Spleen (tissue), 13 donors: ENCODE data around the gene F11R. TPM values are rescaled to one million over a fixed set of nuclear protein-coding genes. Genes with fewer than 3 reads are reported as not detected.

Experiments
- DNase-seq: peaks from one replicate; pipeline ENCODE4 v3.0.0-alpha.2; 2020
- H3K27ac ChIP-seq, 8 donors: fragments of 200-600 bp; sonication (generic) in 7 of 8; 1 replicate in 4 of 8; 2 replicates in 4 of 8; pipeline versions ENCODE4 v1.5.0 to v1.8.0; 2016 to 2021; ENCODE audit warnings: inconsistent platforms in 4 of 8, mild to moderate bottlenecking in 4 of 8, moderate library complexity in 1 of 8
- H3K27me3 ChIP-seq, 7 donors: fragments of 200-600 bp; sonication (generic) in 6 of 7; replicated peaks in 1 of 7; 1 replicate in 4 of 7; 2 replicates in 3 of 7; pipeline versions ENCODE4 v1.5.0 to v1.8.0; 2016 to 2021; ENCODE audit warnings: inconsistent platforms in 3 of 7, mild to moderate bottlenecking in 1 of 7
- H3K36me3 ChIP-seq, 6 donors: fragments of 200-600 bp; sonication (generic) in 5 of 6; 1 replicate in 4 of 6; 2 replicates in 2 of 6; pipeline versions ENCODE4 v1.5.0 to v1.8.0; 2016 to 2021; ENCODE audit warnings: inconsistent platforms in 2 of 6
- H3K4me1 ChIP-seq, 6 donors: fragments of 200-600 bp; sonication (generic) in 5 of 6; 1 replicate in 3 of 6; 2 replicates in 3 of 6; pipeline versions ENCODE4 v1.5.0 to v1.8.0; 2016 to 2021; ENCODE audit warnings: inconsistent platforms in 3 of 6
- H3K4me3 ChIP-seq, 8 donors: fragments of 200-600 bp; sonication (generic) in 7 of 8; 1 replicate in 4 of 8; 2 replicates in 4 of 8; pipeline versions ENCODE4 v1.5.0 to v1.8.0; 2016 to 2021; ENCODE audit warnings: inconsistent platforms in 4 of 8, mild to moderate bottlenecking in 4 of 8, moderate library complexity in 2 of 8
- H3K9me3 ChIP-seq, 8 donors: fragments of 200-600 bp; sonication (generic) in 7 of 8; 1 replicate in 4 of 8; 2 replicates in 4 of 8; pipeline versions ENCODE4 v1.5.0 to v1.8.0; 2016 to 2021; ENCODE audit warnings: inconsistent platforms in 4 of 8
- POLR2A ChIP-seq, 3 donors: fragments of 450-650 bp; IDR thresholded peaks; one replicate each; pipeline ENCODE4 v1.5.1; 2017; ENCODE audit warnings: antibody characterized with exemption in 3 of 3, mild to moderate bottlenecking in 1 of 3
- POLR2AphosphoS5 ChIP-seq, 3 donors: sonication (generic); formaldehyde crosslinking; IDR thresholded peaks; one replicate each; pipeline ENCODE4 v1.5.1; 2017; ENCODE audit warnings: antibody characterized with exemption in 3 of 3
- WGBS, 5 donors: extraction: QIAGEN DNeasy Blood & Tissue Kit in 3 of 5; methylation state at CpG; one replicate each; pipeline versions ENCODE4 v1.1.5 to v1.1.7; 2013 to 2018; 5-methylcytosine and 5-hydroxymethylcytosine counted together
- intact Hi-C: fragments of 100-400 bp; cut with DNase I; formaldehyde crosslinking; loops from one replicate; pipeline ENCODE4 v1.15.0; 2023; ENCODE audit warnings: low total_unique reads
- long read RNA-seq, 2 donors: transcript quantifications; one replicate each; lab custom pipeline, GENCODE V29; 2026
- polyA plus RNA-seq, 3 donors: library from polyadenylated mRNA; stranded (reverse); fragments of 200-250 nt; gene quantifications; one replicate each; pipeline ENCODE4 v1.2.1, GENCODE V29; 2013
- total RNA-seq, 7 donors: library from RNA; depleted of rRNA in 3 of 7; stranded (reverse); fragments of >200 nt in 3 of 7; fragmentation: NEBNext Ultra II Directional in 4 of 7; extraction: Animal tissue kit (Norgen Biotek cat#: 25700) in 4 of 7; gene quantifications; one replicate each; pipeline versions ENCODE4 v1.1.0 to v1.2.1, GENCODE V29; 2016 to 2021
- TF ChIP-seq, protein P1 (sequence below), 11 experiments: fragments of 200-600 bp in 7 of 11; fragments of 450-650 bp in 4 of 11; sonication (generic) in 4 of 11; IDR thresholded peaks in 8 of 11; conservative IDR thresholded peaks in 3 of 11; 1 replicate in 7 of 11; 2 replicates in 4 of 11; pipeline versions ENCODE4 v1.4.0 to v1.8.0; 2016 to 2021; ENCODE audit warnings: antibody characterized with exemption in 11 of 11, inconsistent platforms in 4 of 11, mild to moderate bottlenecking in 1 of 11
- donor health status: healthy with polysubstance abuse.
- donor health status: DM: no; HTN: no; CAD: no; lungs with moderate emphysema.
- donor health status: DM: no; HTN: no; CAD: no.
- donor health status: Bipolar disorder and iron deficiency.
- donor health status: healthy.
- donor health status: DM: no; HTN: no; CAD: no.
- donor health status: DM: yes; HTN: yes; CAD: no.

Gene F11R
- total RNA-seq (10 to 100 TPM; 46.7 to 77.2 (median 56.8) TPM), polyA plus RNA-seq (10 to 100 TPM in 1 of 3 donors, 1 to 10 TPM in 2; 6.4 to 16.5 (median 8.4) TPM)
- long read RNA-seq, donor 1, partial matches to known transcripts: 0 of 7 reads
- long read RNA-seq, donor 1, other reads (novel, unspliced or antisense): 7 of 7 reads
- long read RNA-seq, donor 2, partial matches to known transcripts: 7 of 7 reads
- long read RNA-seq, donor 2, other reads (novel, unspliced or antisense): 0 of 7 reads

- DNase-seq: peak; percentile 87
- no peaks in the 10 kb centered on the region for H3K36me3 ChIP-seq
- peak within 1 kb of the TSS; percentile 56 to 86 (median 66) for H3K4me3 ChIP-seq
- peaks cover 2 to 61% (median 45%) of the 10 kb centered on the region in 6 donors for H3K4me1 ChIP-seq
- H3K27me3 ChIP-seq: no peaks in the 10 kb centered on the region
- peak within 1 kb of the TSS; percentile 49 to 93 (median 90) for H3K27ac ChIP-seq
- intact Hi-C loops: no loop called here
- WGBS, 5 donors: 0 to 2% (median 1%) methylated on average over 28 to 36 of the region's 36 CpGs
- TF ChIP-seq POLR2A (IDR thresholded peaks at IDR 0.05) (peak in 1 of 3 donors; percentile 22), POLR2AphosphoS5 (IDR thresholded peaks at IDR 0.05) (peak; percentile 71 to 84 (median 79))
- TF ChIP-seq, protein P1, sequence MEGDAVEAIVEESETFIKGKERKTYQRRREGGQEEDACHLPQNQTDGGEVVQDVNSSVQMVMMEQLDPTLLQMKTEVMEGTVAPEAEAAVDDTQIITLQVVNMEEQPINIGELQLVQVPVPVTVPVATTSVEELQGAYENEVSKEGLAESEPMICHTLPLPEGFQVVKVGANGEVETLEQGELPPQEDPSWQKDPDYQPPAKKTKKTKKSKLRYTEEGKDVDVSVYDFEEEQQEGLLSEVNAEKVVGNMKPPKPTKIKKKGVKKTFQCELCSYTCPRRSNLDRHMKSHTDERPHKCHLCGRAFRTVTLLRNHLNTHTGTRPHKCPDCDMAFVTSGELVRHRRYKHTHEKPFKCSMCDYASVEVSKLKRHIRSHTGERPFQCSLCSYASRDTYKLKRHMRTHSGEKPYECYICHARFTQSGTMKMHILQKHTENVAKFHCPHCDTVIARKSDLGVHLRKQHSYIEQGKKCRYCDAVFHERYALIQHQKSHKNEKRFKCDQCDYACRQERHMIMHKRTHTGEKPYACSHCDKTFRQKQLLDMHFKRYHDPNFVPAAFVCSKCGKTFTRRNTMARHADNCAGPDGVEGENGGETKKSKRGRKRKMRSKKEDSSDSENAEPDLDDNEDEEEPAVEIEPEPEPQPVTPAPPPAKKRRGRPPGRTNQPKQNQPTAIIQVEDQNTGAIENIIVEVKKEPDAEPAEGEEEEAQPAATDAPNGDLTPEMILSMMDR (IDR thresholded peaks at IDR 0.05 in 8 of 11, conservative IDR thresholded peaks at IDR 0.05 in 3 of 11): peak in 7 of 11 experiments; percentile 5 to 47 (median 33)
- H3K9me3 ChIP-seq: no peaks in the 10 kb centered on the region
Measured at GRCh38 chr1:161020509-161021164, at the start of gene F11R. Gene F11R, minus strand, starts transcription at chr1:161021152. Its CDS starts 79 bp downstream, at chr1:161021073.

DNA sequence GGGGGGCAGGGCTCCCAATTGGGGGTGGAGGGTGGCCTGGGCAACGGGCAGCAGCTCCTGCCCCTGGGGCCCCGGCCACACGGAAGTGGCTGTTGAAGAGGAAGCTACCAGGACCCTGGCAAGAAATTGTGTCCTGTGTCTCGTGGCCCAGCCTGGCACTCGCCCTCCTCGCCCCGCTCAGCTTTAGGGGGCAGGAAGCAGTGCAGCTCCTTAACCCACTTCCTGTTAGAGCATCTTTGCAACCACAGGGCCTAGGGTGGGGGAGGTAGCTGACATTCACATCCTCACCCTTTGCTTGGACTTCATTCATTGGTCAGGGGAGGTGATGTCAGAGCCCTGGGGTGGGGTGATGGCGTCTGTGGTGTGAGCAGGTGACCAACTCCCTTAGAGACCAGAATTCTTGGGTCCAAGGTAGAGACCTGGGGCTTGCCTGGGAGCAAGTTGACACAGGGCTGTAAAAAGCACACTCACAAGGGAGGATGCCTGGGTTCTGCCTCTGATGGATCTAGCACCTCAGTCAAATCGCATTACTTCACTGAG, 48.8 kb upstream of the F11R start, which contains the start of gene ARHGAP30:
ARHGAP30 (minus strand) TSS at position 161 of the 540 bp plus-strand sequence. CDS start 267 bp downstream, outside the sequence.
- peak; percentile 97 for DNase-seq
- intact Hi-C loops: no loop called here
- H3K36me3 ChIP-seq: peaks cover 0 to 26% (median 0%) of the 10 kb centered on the region in 6 donors
- WGBS, 5 donors: 11 to 42% (median 16%) methylated on average over 6 to 9 of the region's 9 CpGs
- H3K4me3 ChIP-seq: peak within 1 kb of the TSS; percentile 43 to 96 (median 79)
- TF ChIP-seq POLR2A (IDR thresholded peaks at IDR 0.05): peak in 2 of 3 donors; percentile 27 to 29
- TF ChIP-seq, protein P1 (IDR thresholded peaks at IDR 0.05 in 8 of 11, conservative IDR thresholded peaks at IDR 0.05 in 3 of 11): peak in 1 of 11 experiments; percentile 25
- TF ChIP-seq POLR2AphosphoS5 (IDR thresholded peaks at IDR 0.05): peak; percentile 91 to 96 (median 95)
- peaks cover 16 to 70% (median 60%) of the 10 kb centered on the region in 6 donors for H3K4me1 ChIP-seq
- H3K27me3 ChIP-seq: no peaks in the 10 kb centered on the region
- H3K9me3 ChIP-seq: no peaks in the 10 kb centered on the region
- peak within 1 kb of the TSS; percentile 73 to 99 (median 96) for H3K27ac ChIP-seq

GRCh38 chr1:161069241-161069640, 48.3 kb upstream of the F11R start:
- Histone ChIP-seq H3K4me3 (peak overlapping the region; percentile 43 to 96 (median 79)), H3K9me3 (no peaks in the 10 kb centered on the region), H3K27ac (peak overlapping the region; percentile 73 to 99 (median 96)), H3K4me1 (peaks cover 16 to 76% (median 64%) of the 10 kb centered on the region in 6 donors), H3K27me3 (no peaks in the 10 kb centered on the region), H3K36me3 (peaks cover 0 to 29% (median 0%) of the 10 kb centered on the region in 6 donors)
- TF ChIP-seq, protein P1 (IDR thresholded peaks at IDR 0.05 in 8 of 11, conservative IDR thresholded peaks at IDR 0.05 in 3 of 11): no peak
- TF ChIP-seq POLR2A (IDR thresholded peaks at IDR 0.05) (no peak), POLR2AphosphoS5 (IDR thresholded peaks at IDR 0.05) (no peak)
- WGBS, 5 donors: 15 to 28% (median 16%) methylated on average over 8 to 9 of the region's 9 CpGs
- intact Hi-C loops: no loop called here
- no peak for DNase-seq
